Erythroblast (primary cell): ENCODE measurements around the gene SMIM11.
A peak's percentile ranks its signal among the peaks of the same experiment; 100 is the strongest.

ENCODE experiments used
- DNase-seq, 2 experiments: peaks; one replicate each; lab custom pipeline; 2025; lab: John Stamatoyannopoulos, UW
- GATA1 ChIP-seq: IDR thresholded peaks from 2 replicates; pipeline ENCODE4 v1.6.1; 2011; ENCODE audit warnings: low read depth, mild to moderate bottlenecking, control low read depth, low read length, moderate library complexity
- POLR2A ChIP-seq: IDR thresholded peaks from 2 replicates; pipeline ENCODE4 v1.6.1; 2011; ENCODE audit warnings: mild to moderate bottlenecking, low read length

Gene SMIM11

GRCh38 chr21:34344584-34344983 is 30.7 kb upstream of the SMIM11 start:
- DNase-seq = no peak
- TF ChIP-seq GATA1 = no peak
- no peak for TF ChIP-seq POLR2A

- no peak for TF ChIP-seq POLR2A
- no peak for TF ChIP-seq GATA1
- no peak for DNase-seq
Measured at GRCh38 chr21:34345091-34345871, 30.0 kb upstream of the SMIM11 start.

GRCh38 chr21:34345892-34346291 is 29.4 kb upstream of the SMIM11 start:
- TF ChIP-seq POLR2A (no peak), GATA1 (no peak)
- no peak for DNase-seq

GRCh38 chr21:34348890-34349519 is 26.3 kb upstream of the SMIM11 start:
- TF ChIP-seq GATA1 = no peak
- no peak for TF ChIP-seq POLR2A

GRCh38 chr21:34351786-34352241 is 23.5 kb upstream of the SMIM11 start:
- peak; percentile 33 to 38 for DNase-seq
- TF ChIP-seq GATA1 (no peak), POLR2A (no peak)

More at GRCh38 chr21:34348890-34349519, 26.3 kb upstream of the SMIM11 start:
- DNase-seq = no peak

- no peak for TF ChIP-seq POLR2A
- no peak for TF ChIP-seq GATA1
- DNase-seq = no peak
Measured at GRCh38 chr21:34352556-34352955, 22.8 kb upstream of the SMIM11 start.

GRCh38 chr21:34353182-34353581 is 22.1 kb upstream of the SMIM11 start:
- no peak for DNase-seq
- TF ChIP-seq POLR2A (no peak), GATA1 (no peak)

GRCh38 chr21:34354836-34355235 is 20.5 kb upstream of the SMIM11 start:
- DNase-seq = no peak
- TF ChIP-seq GATA1 (no peak), POLR2A (no peak)

GRCh38 chr21:34355570-34355969 is 19.7 kb upstream of the SMIM11 start:
- TF ChIP-seq GATA1 = no peak
- TF ChIP-seq POLR2A = no peak
- DNase-seq = no peak

- no peak for DNase-seq
- TF ChIP-seq POLR2A (no peak), GATA1 (no peak)
Measured at GRCh38 chr21:34357889-34358288, 17.4 kb upstream of the SMIM11 start.

- TF ChIP-seq GATA1 = no peak
- TF ChIP-seq POLR2A = no peak
- no peak for DNase-seq
Measured at GRCh38 chr21:34358866-34359265, 16.4 kb upstream of the SMIM11 start.

- no peak for TF ChIP-seq POLR2A
- DNase-seq = no peak
Measured at GRCh38 chr21:34360488-34361241, 14.6 kb upstream of the SMIM11 start.

- no peak for TF ChIP-seq GATA1
- TF ChIP-seq POLR2A = no peak
- DNase-seq = no peak
Measured at GRCh38 chr21:34362136-34362444, 13.2 kb upstream of the SMIM11 start.

- DNase-seq = no peak
- TF ChIP-seq POLR2A (no peak), GATA1 (no peak)
Measured at GRCh38 chr21:34362670-34363069, 12.6 kb upstream of the SMIM11 start.

- no peak for DNase-seq
- TF ChIP-seq GATA1 (no peak), POLR2A (no peak)
Measured at GRCh38 chr21:34363733-34364132, 11.6 kb upstream of the SMIM11 start, which contains the start of gene KCNE2. Gene KCNE2 (plus strand): TSS chr21:34364006. CDS start chr21:34370479, 6,473 bp downstream.
